K562 (cell line): ENCODE data around the gene ASPA. TPM values are rescaled to one million over a fixed set of nuclear protein-coding genes. Genes with fewer than 3 reads are reported as not detected.
A peak's percentile ranks its signal among the peaks of the same experiment; 100 is the strongest.

ENCODE experiments used
- ATAC-seq: fragments of 200-7000 bp; cut with Tn5 transposase; 3 replicates; pipeline ENCODE4 v1.9.1; 2020; ENCODE audit warnings: moderate library complexity
- BruUV-seq: library from RNA; stranded (reverse); fragments of 400-500 nt; replicated peaks from 2 replicates; lab custom pipeline; 2021; lab: Mats Ljungman, UMichigan
- CTCF ChIA-PET: fragments of 300-600 bp; formaldehyde crosslinking; extraction: SDS; loops from one replicate; lab custom pipeline; 2021; ENCODE audit warnings: low intra/inter-chr PET ratio; lab: Yijun Ruan, JAX
- POLR2A ChIA-PET: fragments of 300-600, 350-650 bp; sonication (Branson Sonifier 250); formaldehyde crosslinking; extraction: SDS; loops from one replicate; lab custom pipeline; 2021; ENCODE audit warnings: antibody characterized with exemption, inconsistent platforms; lab: Yijun Ruan, JAX
- DNase-seq, 4 experiments: peaks; one replicate each; pipeline versions ENCODE4 v3.0.0 to v3.0.0-alpha.2; 2011 to 2018; ENCODE audit warnings: low spot score in 3 of 4, mixed read lengths in 3 of 4; ENCODE audit errors: extremely low read depth in 1 of 4
- FAIRE-seq: peaks from 2 replicates; lab custom pipeline; 2011; peaks lifted over from hg19 to GRCh38; lab: Jason Lieb, UNC
- H2AFZ ChIP-seq: 2 replicates; pipeline ENCODE4 v1.6.0; 2011; ENCODE audit warnings: low read depth, low read length, control low read depth, inconsistent platforms
- H3K27ac ChIP-seq: fragments of 200-600 bp; 3 replicates; pipeline ENCODE4 v1.8.0; 2011; ENCODE audit warnings: low read depth, mild to moderate bottlenecking, control low read depth, inconsistent platforms, low read length, moderate library complexity, mixed read lengths; ENCODE audit errors: extremely low read depth
- H3K27me3 ChIP-seq, 2 experiments: fragments of 300-600 bp in 1 of 2; 2 replicates in 1 of 2; 3 replicates in 1 of 2; pipeline versions ENCODE4 v1.6.0 to v1.8.0; 2011; ENCODE audit warnings: inconsistent platforms in 2 of 2, low read length in 2 of 2, mild to moderate bottlenecking in 1 of 2, mixed read lengths in 1 of 2, moderate library complexity in 1 of 2; ENCODE audit not compliant: control insufficient read depth in 2 of 2, insufficient read depth in 2 of 2
- H3K36me3 ChIP-seq: fragments of 300-600 bp; 3 replicates; pipeline ENCODE4 v1.8.0; 2011; ENCODE audit warnings: mild to moderate bottlenecking, low read length, inconsistent platforms; ENCODE audit not compliant: control insufficient read depth, insufficient read depth
- H3K4me1 ChIP-seq, 2 experiments: fragments of 200-600 bp in 1 of 2; replicated peaks in 1 of 2; 2 replicates in 1 of 2; 3 replicates in 1 of 2; pipeline versions ENCODE4 v1.5.1 to v1.8.0; 2011; ENCODE audit warnings: inconsistent platforms in 2 of 2, low read length in 2 of 2, mild to moderate bottlenecking in 1 of 2, mixed read lengths in 1 of 2, moderate library complexity in 1 of 2; ENCODE audit not compliant: control insufficient read depth in 2 of 2, insufficient read depth in 2 of 2
- H3K4me2 ChIP-seq: 2 replicates; pipeline ENCODE4 v1.6.1; 2011; ENCODE audit warnings: low read length, control low read depth, inconsistent platforms, mixed read lengths; ENCODE audit not compliant: insufficient read depth
- H3K4me3 ChIP-seq: fragments of 200-600 bp; sonication (generic), shearing (Covaris generic); 2 replicates; pipeline ENCODE4 v1.5.1; 2016; ENCODE audit warnings: control low read depth, inconsistent platforms
- H3K79me2 ChIP-seq: fragments of 200-600 bp; 3 replicates; pipeline ENCODE4 v1.8.0; 2011; ENCODE audit warnings: low read length, inconsistent platforms; ENCODE audit not compliant: control insufficient read depth, insufficient read depth
- H3K9ac ChIP-seq, 2 experiments: 2 replicates each; pipeline versions ENCODE4 v1.6.0 to v1.6.1; 2011; ENCODE audit warnings: low read depth in 2 of 2, low read length in 2 of 2, control low read depth in 1 of 2, inconsistent platforms in 1 of 2, mild to moderate bottlenecking in 1 of 2, mixed read lengths in 1 of 2; ENCODE audit not compliant: insufficient read depth in 1 of 2
- H3K9me1 ChIP-seq: one replicate; pipeline ENCODE4 v1.6.0; 2011; ENCODE audit warnings: inconsistent platforms, mild to moderate bottlenecking, low read length, moderate library complexity; ENCODE audit not compliant: control insufficient read depth, insufficient read depth
- H3K9me3 ChIP-seq: replicated peaks from 2 replicates; pipeline ENCODE4 v1.5.1; 2011; ENCODE audit warnings: low read depth, low read length, inconsistent platforms; ENCODE audit not compliant: control insufficient read depth, insufficient read depth
- H4K20me1 ChIP-seq: replicated peaks from 2 replicates; pipeline ENCODE4 v1.6.1; 2011; ENCODE audit warnings: low read length, inconsistent platforms, mixed read lengths; ENCODE audit not compliant: control insufficient read depth, insufficient read depth
- GTF2F1 ChIP-seq: IDR thresholded peaks from 2 replicates; pipeline ENCODE4 v1.6.1; 2011; ENCODE audit warnings: low read depth, low read length, improper control_type of control experiment
- MAX ChIP-seq: sonication (generic); formaldehyde crosslinking; IDR thresholded peaks from 2 replicates; pipeline ENCODE4 v1.9.0; 2022; ENCODE audit warnings: mild to moderate bottlenecking, missing genetic modification reagents
- MCM7 ChIP-seq, 2 experiments: fragments of 450-650 bp; IDR thresholded peaks; 2 replicates each; pipeline ENCODE4 v1.6.1; 2016 to 2018
- MYNN ChIP-seq, 2 experiments: sonication (generic); formaldehyde crosslinking in 1 of 2; IDR thresholded peaks; 2 replicates each; pipeline versions ENCODE4 v1.5.0 to v1.6.1; 2016 to 2020; ENCODE audit warnings: antibody characterized with exemption in 1 of 2, missing genetic modification reagents in 1 of 2
- NR2C2 ChIP-seq, 2 experiments: fragments of 200-800 bp in 1 of 2; sonication (Bioruptor generic) in 1 of 2; sonication (generic) in 1 of 2; formaldehyde crosslinking in 1 of 2; IDR thresholded peaks; 2 replicates each; pipeline versions ENCODE4 v1.6.1 to v1.8.0; 2016 to 2022; ENCODE audit warnings: mild to moderate bottlenecking in 1 of 2, missing compliant biosample characterization in 1 of 2, missing genetic modification characterization in 1 of 2, missing genetic modification reagents in 1 of 2
- PTRF ChIP-seq: fragments of 450-650 bp; IDR thresholded peaks from 2 replicates; pipeline ENCODE4 v1.6.1; 2016; ENCODE audit warnings: mild to moderate bottlenecking, missing genetic modification characterization, missing compliant biosample characterization
- SP1 ChIP-seq: sonication (generic); formaldehyde crosslinking; IDR thresholded peaks from 2 replicates; pipeline ENCODE4 v1.8.1; 2022; ENCODE audit warnings: mild to moderate bottlenecking, missing genetic modification reagents
- SREBF2 ChIP-seq: sonication (generic); formaldehyde crosslinking; IDR thresholded peaks from 2 replicates; pipeline ENCODE4 v1.4.0; 2020; ENCODE audit warnings: mild to moderate bottlenecking, missing genetic modification reagents
- THRAP3 ChIP-seq: fragments of 450-650 bp; IDR thresholded peaks from 2 replicates; pipeline ENCODE4 v1.6.1; 2016; ENCODE audit warnings: mild to moderate bottlenecking, inconsistent platforms, borderline replicate concordance
- ZBED1 ChIP-seq: IDR thresholded peaks from 2 replicates; pipeline ENCODE4 v1.6.1; 2014
- ZNF23 ChIP-seq: fragments of 250-450 bp; sonication (Bioruptor Pico); IDR thresholded peaks from 2 replicates; pipeline ENCODE4 v1.4.0; 2020; ENCODE audit warnings: mild to moderate bottlenecking
- ZNF512 ChIP-seq: IDR thresholded peaks from 2 replicates; pipeline ENCODE4 v1.6.1; 2016; ENCODE audit warnings: missing genetic modification characterization, missing compliant biosample characterization
- ZNF696 ChIP-seq: fragments of 250-450 bp; sonication (Bioruptor Pico); conservative IDR thresholded peaks from 2 replicates; pipeline ENCODE4 v1.4.0; 2020; ENCODE audit warnings: mild to moderate bottlenecking, moderate library complexity
- ZNF780A ChIP-seq: fragments of 250-450 bp; sonication (Bioruptor Pico); IDR thresholded peaks from 2 replicates; pipeline ENCODE4 v1.5.0; 2021; ENCODE audit warnings: mild to moderate bottlenecking
- WGBS: fragments of 100-300 bp; shearing (Covaris generic); methylation state at CpG from one replicate; pipeline ENCODE4 v1.1.6; 2016; ENCODE audit warnings: low coverage, mixed read lengths; ENCODE audit not compliant: insufficient coverage; ENCODE audit errors: missing lambda C conversion rate; 5-methylcytosine and 5-hydroxymethylcytosine counted together
- in situ Hi-C: fragments of 300-500 bp; cut with MboI; formaldehyde crosslinking; loops from 4 replicates; pipeline ENCODE4 v1.15.0; 2018; ENCODE audit warnings: inconsistent platforms, mixed read lengths
- intact Hi-C: fragments of 100-400 bp; cut with micrococcal nuclease; formaldehyde crosslinking; loops from 2 replicates; pipeline ENCODE4 v1.14.2; 2022
- polyA plus RNA-seq, 8 experiments: library from polyadenylated mRNA; depleted of rRNA in 4 of 8; stranded (reverse) in 5 of 8; unstranded in 3 of 8; fragments of >200 nt; fragmentation: Nextera tagmentation in 2 of 8; fragmentation: Illumina TruSeq in 1 of 8; extraction: Ambion mirVana in 2 of 8; extraction: Trizol in 1 of 8; gene quantifications; 2 replicates each; pipeline versions ENCODE4 v1.2.1 to v1.2.3, GENCODE V29; 2011 to 2014; ENCODE audit warnings: inconsistent platforms in 1 of 8, missing spikeins in 1 of 8
- total RNA-seq, 7 experiments: library from RNA; depleted of rRNA in 6 of 7; stranded (reverse); fragments of >200 nt in 6 of 7; fragmentation: Illumina TruSeq in 2 of 7; extraction: Trizol in 2 of 7; gene quantifications; 2 replicates each; pipeline versions ENCODE4 v1.2.1 to v1.2.3, GENCODE V29; 2011 to 2021; ENCODE audit warnings: low replicate concordance in 1 of 7

ASPA gene
- total and polyA plus RNA-seq, 9 of the 15 experiments (the other 6 are each of a cell fraction or from before 2014, with no cell fraction given), result not detected

GRCh38 chr17:3501344-3501743, 25.5 kb downstream of the ASPA start:
- ATAC-seq, result no peak
- CTCF ChIA-PET, result no interaction called here
- Histone ChIP-seq H3K4me3 (no peak overlapping the region), H3K27ac (no peak overlapping the region), H3K79me2 (no peaks in the 10 kb centered on the region)
- peak; percentile 78 for TF ChIP-seq MYNN (IDR thresholded peaks at IDR 0.05)
- no peak for TF ChIP-seq MYNN (CRISPR knock-in tag; IDR thresholded peaks at IDR 0.05)
- TF ChIP-seq ZNF696 (CRISPR knock-in tag), result no peak
- TF ChIP-seq, all 486 proteins: peak for 1
- peaks cover 0 to 16% of the 10 kb centered on the region in 2 experiments; a peak in 2 of 5 replicates for H3K27me3 ChIP-seq
- no peaks in the 10 kb centered on the region for H3K36me3 ChIP-seq
- 2% methylated on average over 5 of the region's 5 CpGs for WGBS
- in situ Hi-C loops (no loop called here), intact Hi-C loops (no loop called here)
- POLR2A ChIA-PET, result no interaction called here
- H4K20me1 ChIP-seq, result no peaks in the 10 kb centered on the region
- no TSS peak for BruUV-seq
- H3K4me1 ChIP-seq, result no peaks in the 10 kb centered on the region
- FAIRE-seq, result no peak
- no peak overlapping the region for H2AFZ ChIP-seq
- no peak for DNase-seq
- no peaks in the 10 kb centered on the region for H3K9me1 ChIP-seq
- H3K9me3 ChIP-seq, result no peaks in the 10 kb centered on the region
- no peak overlapping the region for H3K4me2 ChIP-seq
- H3K9ac ChIP-seq, result no peak overlapping the region

- Histone ChIP-seq H3K27ac (no peak overlapping the region), H3K79me2 (no peaks in the 10 kb centered on the region), H3K4me3 (no peak overlapping the region), H3K4me2 (no peak overlapping the region), H3K36me3 (no peaks in the 10 kb centered on the region), H2AFZ (no peak overlapping the region), H3K9me1 (no peaks in the 10 kb centered on the region), H3K4me1 (no peaks in the 10 kb centered on the region), H3K9me3 (no peaks in the 10 kb centered on the region), H4K20me1 (no peaks in the 10 kb centered on the region), H3K9ac (no peak overlapping the region), H3K27me3 (peaks cover 0 to 12% of the 10 kb centered on the region in 2 experiments; a peak in 1 of 5 replicates)
- CTCF ChIA-PET, result no interaction called here
- WGBS, result 4% methylated on average over 4 of the region's 5 CpGs
- no TSS peak for BruUV-seq
- DNase-seq (no peak), ATAC-seq (no peak), FAIRE-seq (no peak)
- intact Hi-C loops, result no loop called here
- POLR2A ChIA-PET, result no interaction called here
- in situ Hi-C loops, result no loop called here
- TF ChIP-seq ZNF780A (CRISPR knock-in tag) (no peak), NR2C2 (CRISPR knock-in tag; IDR thresholded peaks at IDR 0.05) (no peak), NR2C2 (tag; IDR thresholded peaks at IDR 0.05) (no peak), PTRF (tag) (no peak), SREBF2 (no peak), ZNF512 (tag) (no peak), THRAP3 (no peak), MAX (no peak), ZNF23 (CRISPR knock-in tag) (no peak), SP1 (CRISPR knock-in tag) (no peak), GTF2F1 (no peak), ZBED1 (no peak), MCM7 (IDR thresholded peaks at IDR 0.05) (no peak)
Measured at GRCh38 chr17:3502466-3502865, 26.7 kb downstream of the ASPA start.
